HG02885 (cell line): ENCODE measurements around the gene BZW1.
A peak's percentile ranks its signal among the peaks of the same experiment; 100 is the strongest.

Source experiments
- ATAC-seq: cut with Tn5 transposase; IDR thresholded peaks from one replicate; pipeline ENCODE4 v1.9.1; 2021; ENCODE audit warnings: mild to moderate bottlenecking; ENCODE audit not compliant: unreplicated experiment, poor library complexity

The BZW1 gene

GRCh38 chr2:200864176-200865034, 52.7 kb downstream of the BZW1 start, which contains the start of gene CLK1:
Gene CLK1 (minus strand): TSS chr2:200864658. CDS start chr2:200861862, 2,796 bp downstream.
- ATAC-seq, result peak; percentile 86

- no peak for ATAC-seq
Measured at GRCh38 chr2:200869014-200869413, 57.3 kb downstream of the BZW1 start.

- ATAC-seq, result no peak
Measured at GRCh38 chr2:200871151-200871550, 59.4 kb downstream of the BZW1 start.

GRCh38 chr2:200873560-200873959, 61.9 kb downstream of the BZW1 start:
- no peak for ATAC-seq
